HepG2 (cell line): Measurements from ENCODE around the gene SIK3. TPM values are rescaled to one million over a fixed set of nuclear protein-coding genes. Genes with fewer than 3 reads are reported as not detected.

Experiments used
- MXD1 ChIP-seq: sonication (generic); formaldehyde crosslinking; IDR thresholded peaks from 2 replicates; pipeline ENCODE4 v1.4.0; 2020; ENCODE audit warnings: mild to moderate bottlenecking, missing genetic modification reagents
- NR3C1 ChIP-seq: sonication (generic); formaldehyde crosslinking; IDR thresholded peaks from 2 replicates; pipeline ENCODE4 v1.4.0; 2020; ENCODE audit warnings: missing genetic modification reagents
- PHF8 ChIP-seq: sonication (generic); formaldehyde crosslinking; IDR thresholded peaks from 2 replicates; pipeline ENCODE4 v1.5.0; 2020; ENCODE audit warnings: missing genetic modification reagents
- POGZ ChIP-seq: sonication (generic); formaldehyde crosslinking; IDR thresholded peaks from 2 replicates; pipeline ENCODE4 v1.4.0; 2020; ENCODE audit warnings: mild to moderate bottlenecking, missing genetic modification reagents
- PRDM10 ChIP-seq: sonication (generic); formaldehyde crosslinking; IDR thresholded peaks from 2 replicates; pipeline ENCODE4 v1.4.0; 2020; ENCODE audit warnings: low read depth, missing genetic modification reagents
- SMAD1 ChIP-seq: sonication (generic); formaldehyde crosslinking; IDR thresholded peaks from 2 replicates; pipeline ENCODE4 v1.4.0; 2020; ENCODE audit warnings: missing genetic modification reagents, low read depth, mild to moderate bottlenecking, borderline replicate concordance
- TCF12 ChIP-seq, 2 experiments: fragments of 450-650 bp in 1 of 2; sonication (generic) in 1 of 2; formaldehyde crosslinking in 1 of 2; IDR thresholded peaks; 2 replicates each; pipeline versions ENCODE4 v1.6.1 to v1.8.0; 2017 to 2022; ENCODE audit warnings: antibody characterized with exemption in 1 of 2, mild to moderate bottlenecking in 1 of 2, missing genetic modification reagents in 1 of 2, moderate library complexity in 1 of 2
- ZBTB44 ChIP-seq: sonication (generic); formaldehyde crosslinking; IDR thresholded peaks from 2 replicates; pipeline ENCODE4 v1.4.0; 2020; ENCODE audit warnings: missing genetic modification reagents
- ZHX2 ChIP-seq, 2 experiments: sonication (generic) in 1 of 2; formaldehyde crosslinking in 1 of 2; IDR thresholded peaks; 2 replicates each; pipeline versions ENCODE4 v1.6.1 to v1.9.0; 2014 to 2022; ENCODE audit warnings: antibody characterized with exemption in 1 of 2, borderline replicate concordance in 1 of 2, inconsistent platforms in 1 of 2, low read depth in 1 of 2, missing genetic modification reagents in 1 of 2
- ZNF264 ChIP-seq: sonication (generic); formaldehyde crosslinking; IDR thresholded peaks from 2 replicates; pipeline ENCODE4 v1.4.0; 2020; ENCODE audit warnings: missing genetic modification reagents
- ZNF362 ChIP-seq: sonication (generic); formaldehyde crosslinking; IDR thresholded peaks from 2 replicates; pipeline ENCODE4 v1.4.0; 2020; ENCODE audit warnings: missing genetic modification reagents, mild to moderate bottlenecking, borderline replicate concordance
- ZNF383 ChIP-seq: sonication (generic); formaldehyde crosslinking; IDR thresholded peaks from 2 replicates; pipeline ENCODE4 v1.4.0; 2020; ENCODE audit warnings: missing genetic modification reagents, mild to moderate bottlenecking, borderline replicate concordance
- ZNF652 ChIP-seq: IDR thresholded peaks from 2 replicates; pipeline ENCODE4 v1.6.1; 2016; ENCODE audit warnings: low read depth, borderline replicate concordance
- ZSCAN22 ChIP-seq: sonication (generic); formaldehyde crosslinking; IDR thresholded peaks from 2 replicates; pipeline ENCODE4 v1.4.0; 2020; ENCODE audit warnings: mild to moderate bottlenecking, missing genetic modification reagents
- polyA plus RNA-seq, 8 experiments: library from polyadenylated mRNA; depleted of rRNA in 3 of 8; stranded (reverse) in 7 of 8; unstranded in 1 of 8; fragments of >200 nt; fragmentation: Illumina TruSeq in 4 of 8; extraction: Trizol in 4 of 8; gene quantifications; 2 replicates each; pipeline versions ENCODE4 v1.2.1 to v1.2.3, GENCODE V29; 2011 to 2016; ENCODE audit warnings: low read depth in 4 of 8, missing spikeins in 1 of 8, mixed read lengths in 1 of 8; ENCODE audit not compliant: insufficient read depth in 1 of 8
- total RNA-seq, 5 experiments: library from RNA; depleted of rRNA; stranded (reverse); fragments of >200 nt; fragmentation: Illumina TruSeq; extraction: Trizol; gene quantifications; 2 replicates each; pipeline ENCODE4 v1.2.3, GENCODE V29; 2016; ENCODE audit warnings: low read depth in 1 of 5

Gene SIK3
- total and polyA plus RNA-seq, 2 of the 13 experiments (the other 11 are each of a cell fraction or from before 2014, with no cell fraction given) = 5.7 to 9.8 TPM

GRCh38 chr11:117076941-117077691 is 21.1 kb downstream of the SIK3 start (continued):
- TF ChIP-seq ZNF362 (CRISPR knock-in tag) (peak; percentile 85), ZBTB44 (CRISPR knock-in tag) (no peak), ZHX2 (IDR thresholded peaks at IDR 0.05; ENCODE audit: low read depth) (no peak), ZHX2 (CRISPR knock-in tag; IDR thresholded peaks at IDR 0.05; ENCODE audit: borderline replicate concordance) (no peak), PHF8 (CRISPR knock-in tag) (no peak), ZNF383 (CRISPR knock-in tag) (no peak), ZNF652 (CRISPR knock-in tag) (no peak), NR3C1 (CRISPR knock-in tag) (no peak), TCF12 (IDR thresholded peaks at IDR 0.05) (no peak), TCF12 (CRISPR knock-in tag; IDR thresholded peaks at IDR 0.05) (no peak), SMAD1 (CRISPR knock-in tag) (no peak), PRDM10 (no peak), MXD1 (CRISPR knock-in tag) (no peak), ZSCAN22 (CRISPR knock-in tag) (no peak), ZNF264 (0 out of 2 replicates have a peak, but pooled peaks have one; percentile 27), POGZ (CRISPR knock-in tag) (0 out of 2 replicates have a peak, but pooled peaks have one; percentile 27)
